ENCODE results near the gene SH3BP5L. TPM values are rescaled to one million over a fixed set of nuclear protein-coding genes. Genes with fewer than 3 reads are reported as not detected.

Gene SH3BP5L
- 10 to 100 TPM; 15.7 to 26.4 (median 22.8) TPM for total RNA-seq

GRCh38 chr1:248825909-248826760 lies at the start of gene SH3BP5L:
Gene SH3BP5L, minus strand, starts transcription at chr1:248825915. Its CDS starts 980 bp downstream, at chr1:248824935.
- ATAC-seq (peak; percentile 94 to 96), DNase-seq (peak; percentile 93 to 94)
- intact Hi-C loops (cut with DNase I; ENCODE audit: low total_unique reads) (loop anchor here (1.0 kb wide), 4 partner anchors 12 to 80 kb away; partner anchors contain the start of genes PGBD2, ZNF672 and ZNF692), in situ Hi-C loops (cut with MboI; ENCODE audit: low sequenced_read_pairs in 4 of 4) (no loop called here)
- Histone ChIP-seq H3K27me3 (no peaks in the 10 kb centered on the region), H3K4me1 (peaks cover 51 to 54% of the 10 kb centered on the region in 2 donors), H3K36me3 (peaks cover 0 to 4% of the 10 kb centered on the region in 2 donors), H3K27ac (peak within 1 kb of the TSS; percentile 95 to 100 (median 98)), H3K4me3 (peak within 1 kb of the TSS; percentile 75 to 97 (median 94)), H3K9me3 (no peaks in the 10 kb centered on the region)
- TF ChIP-seq POLR2A (IDR thresholded peaks at IDR 0.05) (peak; percentile 62 to 67), CTCF (IDR thresholded peaks at IDR 0.05 in 4 of 5, conservative IDR thresholded peaks at IDR 0.05 in 1 of 5) (peak; percentile 26 to 81 (median 46))

GRCh38 chr1:248873993-248874533 lies 48.3 kb upstream of the SH3BP5L start:
- H3K27ac ChIP-seq: peak overlapping the region; percentile 90 to 98 (median 93)
- in situ Hi-C loops (cut with MboI; ENCODE audit: low sequenced_read_pairs in 4 of 4): no loop called here
- DNase-seq (peak; percentile 38 to 71), ATAC-seq (peak; percentile 81 to 88)
- intact Hi-C loops (cut with DNase I; ENCODE audit: low total_unique reads): loop anchor here (1.0 kb wide), 4 partner anchors 15 to 48 kb away; partner anchors contain the start of genes PGBD2, ZNF672 and ZNF692
- TF ChIP-seq POLR2A (IDR thresholded peaks at IDR 0.05): no peak
- TF ChIP-seq CTCF (IDR thresholded peaks at IDR 0.05 in 4 of 5, conservative IDR thresholded peaks at IDR 0.05 in 1 of 5): no peak
- H3K4me3 ChIP-seq: peak overlapping the region; percentile 72 to 83 (median 74)
- no peaks in the 10 kb centered on the region for H3K4me1 ChIP-seq
- H3K9me3 ChIP-seq: no peaks in the 10 kb centered on the region
- no peaks in the 10 kb centered on the region for H3K36me3 ChIP-seq
- no peaks in the 10 kb centered on the region for H3K27me3 ChIP-seq

GRCh38 chr1:248873409-248873992 lies 47.8 kb upstream of the SH3BP5L start:
- no peaks in the 10 kb centered on the region for H3K36me3 ChIP-seq
- in situ Hi-C loops (cut with MboI; ENCODE audit: low sequenced_read_pairs in 4 of 4): no loop called here
- DNase-seq (peak; percentile 85 to 93), ATAC-seq (peak; percentile 90 to 92)
- TF ChIP-seq CTCF (IDR thresholded peaks at IDR 0.05 in 4 of 5, conservative IDR thresholded peaks at IDR 0.05 in 1 of 5) (no peak), POLR2A (IDR thresholded peaks at IDR 0.05) (peak in 1 of 2 donors; percentile 31)
- H3K4me1 ChIP-seq: no peaks in the 10 kb centered on the region
- intact Hi-C loops (cut with DNase I; ENCODE audit: low total_unique reads): loop anchor here (1.0 kb wide), 1 partner anchor 47 kb away; no protein-coding TSS in a partner anchor
- peak overlapping the region; percentile 72 to 83 (median 74) for H3K4me3 ChIP-seq
- H3K27me3 ChIP-seq: no peaks in the 10 kb centered on the region
- H3K9me3 ChIP-seq: no peaks in the 10 kb centered on the region
- peak overlapping the region; percentile 90 to 98 (median 93) for H3K27ac ChIP-seq

GRCh38 chr1:248872752-248873408 lies 47.2 kb upstream of the SH3BP5L start:
- Histone ChIP-seq H3K27me3 (no peaks in the 10 kb centered on the region), H3K27ac (peak overlapping the region; percentile 90 to 98 (median 93)), H3K4me3 (peak overlapping the region; percentile 72 to 83 (median 74)), H3K4me1 (no peaks in the 10 kb centered on the region), H3K9me3 (no peaks in the 10 kb centered on the region), H3K36me3 (no peaks in the 10 kb centered on the region)
- ATAC-seq (peak; percentile 59 to 68), DNase-seq (peak; percentile 25 to 59)
- intact Hi-C loops (cut with DNase I; ENCODE audit: low total_unique reads): loop anchor here (1.0 kb wide), 1 partner anchor 47 kb away; no protein-coding TSS in a partner anchor
- in situ Hi-C loops (cut with MboI; ENCODE audit: low sequenced_read_pairs in 4 of 4): no loop called here
- TF ChIP-seq CTCF (IDR thresholded peaks at IDR 0.05 in 4 of 5, conservative IDR thresholded peaks at IDR 0.05 in 1 of 5): no peak
- TF ChIP-seq POLR2A (IDR thresholded peaks at IDR 0.05): peak in 1 of 2 donors; percentile 37

All from gastrocnemius medialis (tissue), 4 donors.